NCI-H2029 (cell line): ENCODE data around the gene MRAS.
"Not testable (repeated sequence)": the region's sequence is repeated elsewhere in the genome, so short reads cannot be mapped to it uniquely, and the experiment has no call there.

Experiments
- DNase-seq: peaks from one replicate; lab custom pipeline; 2025; lab: John Stamatoyannopoulos, UW

Gene MRAS

GRCh38 chr3:138418601-138419206 is 70.3 kb downstream of the MRAS start:
- peak; percentile 40 for DNase-seq

DNA sequence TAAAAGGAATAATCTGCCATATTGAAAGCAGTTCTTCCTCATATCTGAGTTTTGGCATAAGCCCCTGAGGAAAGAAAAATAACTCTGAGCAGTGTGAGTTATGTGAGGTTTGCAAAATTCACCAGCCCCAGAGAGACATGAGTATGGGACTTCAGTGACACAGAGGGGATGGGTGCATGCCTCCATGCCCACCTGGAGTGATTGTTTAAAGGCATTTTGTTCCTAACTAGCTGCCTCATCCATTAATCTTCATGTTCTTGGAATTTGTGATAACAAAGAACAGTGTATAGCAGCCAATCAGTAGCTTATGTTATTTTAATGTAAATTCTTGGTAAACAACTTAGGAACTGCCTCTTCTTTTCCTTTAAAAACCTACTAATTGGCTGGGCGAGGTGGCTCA is 74.9 kb downstream of the MRAS start:
- DNase-seq: no peak

GRCh38 chr3:138424323-138424722 is 75.9 kb downstream of the MRAS start:
- DNase-seq: no peak

GRCh38 chr3:138426211-138426610 is 77.8 kb downstream of the MRAS start:
- DNase-seq: no peak

GRCh38 chr3:138426754-138427153 is 78.4 kb downstream of the MRAS start:
- not testable (repeated sequence) for DNase-seq

DNA sequence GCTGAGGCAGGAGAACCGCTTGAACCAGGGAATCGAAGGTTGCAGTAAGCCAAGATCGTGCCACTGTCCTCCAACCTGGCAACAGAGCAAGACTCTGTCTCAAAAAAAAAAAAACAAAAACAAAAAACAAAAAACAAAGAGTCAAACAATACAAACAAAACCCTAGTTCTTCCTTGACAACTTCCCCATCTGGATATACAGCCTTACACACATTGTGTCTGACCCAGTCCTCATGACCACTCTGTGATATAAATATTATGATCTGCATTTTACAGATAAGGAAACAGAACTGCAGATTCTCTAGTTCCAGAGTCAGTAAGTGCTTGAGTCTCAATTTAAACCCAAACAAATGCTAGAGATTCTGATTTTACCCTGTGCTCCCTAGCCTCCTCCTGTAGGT is 81.3 kb downstream of the MRAS start:
- no peak for DNase-seq

DNA sequence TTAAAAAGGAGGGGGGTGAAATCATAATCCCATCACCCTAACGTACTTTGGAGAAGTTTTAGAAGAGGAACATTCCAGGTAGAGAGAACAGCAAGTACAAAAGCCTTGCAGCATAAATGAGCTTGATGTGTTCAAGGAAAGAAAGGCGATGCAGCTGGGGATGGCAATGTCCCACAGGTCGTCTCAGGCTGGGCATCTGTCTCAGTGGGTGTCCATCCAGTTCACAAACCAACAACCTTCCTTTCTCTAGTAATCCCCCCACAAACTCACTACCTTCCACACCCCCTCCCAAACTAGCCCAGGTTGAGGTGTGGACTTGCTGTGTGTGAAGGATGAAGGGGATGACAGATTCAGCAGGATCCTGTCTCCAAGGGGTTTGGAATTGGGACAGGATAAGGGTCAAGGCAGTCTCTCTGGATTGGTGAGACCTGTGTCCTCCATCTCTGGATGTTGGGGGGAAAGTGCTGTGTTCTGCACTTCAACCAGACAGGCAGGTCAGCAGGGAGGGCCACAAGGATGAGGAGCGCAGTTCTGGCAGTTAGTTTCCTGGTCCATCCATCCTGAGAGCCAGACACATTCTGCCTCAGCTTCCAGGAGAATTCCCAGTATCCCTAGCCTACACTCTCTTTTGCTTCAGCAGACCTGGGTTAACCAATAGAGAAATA is 84.3 kb downstream of the MRAS start:
- DNase-seq: no peak

DNA sequence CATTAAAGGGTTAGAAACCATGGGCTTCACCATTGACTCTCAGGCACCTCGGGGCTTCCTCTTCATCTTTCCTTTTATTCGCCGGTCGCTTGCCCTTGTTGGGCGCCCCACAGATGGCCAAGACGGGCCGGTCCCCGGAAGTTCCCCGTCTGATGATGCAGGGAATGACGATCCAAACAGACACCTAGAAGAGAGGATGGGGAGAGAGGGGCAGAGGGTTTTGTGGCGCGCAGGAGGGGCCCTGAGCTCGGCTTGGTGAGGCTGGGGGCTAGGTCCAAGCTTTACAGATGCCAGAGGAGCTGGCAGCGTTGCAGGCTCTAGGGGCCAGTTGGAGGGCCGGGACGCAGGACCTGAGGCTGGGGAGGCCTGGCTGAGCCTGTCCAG is 85.5 kb downstream of the MRAS start:
- no peak for DNase-seq

DNA sequence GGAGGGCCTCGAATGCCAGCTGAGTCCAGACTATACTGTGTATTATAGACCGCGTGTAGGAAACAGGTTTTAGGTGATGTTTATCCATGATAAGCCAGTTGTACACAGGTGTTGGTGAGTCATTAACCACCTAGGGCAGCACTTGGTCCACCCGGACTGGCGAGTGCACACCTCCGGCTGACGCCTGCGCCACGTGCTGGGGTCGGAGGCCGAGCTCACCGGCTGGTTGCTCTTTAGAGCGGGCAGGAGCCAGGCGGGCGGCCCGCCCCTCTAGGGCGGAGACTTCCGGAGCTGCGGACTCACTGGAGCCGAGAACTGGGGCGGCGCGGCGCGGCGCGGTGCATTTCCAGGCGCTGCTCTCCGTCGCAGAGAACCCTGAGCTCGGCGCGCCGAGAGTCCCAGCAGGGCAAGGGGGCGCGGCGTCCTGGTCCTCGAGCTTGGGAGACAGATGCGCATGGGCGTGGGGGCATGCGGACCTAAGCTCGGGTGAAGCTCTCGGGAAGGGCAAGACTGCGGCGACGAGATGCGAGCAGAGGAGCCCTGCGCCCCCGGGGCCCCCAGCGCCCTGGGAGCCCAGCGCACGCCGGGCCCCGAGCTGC is 86.0 kb downstream of the MRAS start, which contains the start of gene ESYT3:
TSS of gene ESYT3 (plus strand) at position 341 of the 599 bp plus-strand sequence. CDS start at position 524, 183 bp downstream.
- DNase-seq: peak; percentile 52

- DNase-seq: no peak
These were observed 86.7 kb downstream of the MRAS start for GRCh38 chr3:138434875-138435772.

GRCh38 chr3:138435840-138436239 is 87.5 kb downstream of the MRAS start:
- no peak for DNase-seq

GRCh38 chr3:138437281-138437680 is 88.9 kb downstream of the MRAS start:
- DNase-seq: no peak

DNA sequence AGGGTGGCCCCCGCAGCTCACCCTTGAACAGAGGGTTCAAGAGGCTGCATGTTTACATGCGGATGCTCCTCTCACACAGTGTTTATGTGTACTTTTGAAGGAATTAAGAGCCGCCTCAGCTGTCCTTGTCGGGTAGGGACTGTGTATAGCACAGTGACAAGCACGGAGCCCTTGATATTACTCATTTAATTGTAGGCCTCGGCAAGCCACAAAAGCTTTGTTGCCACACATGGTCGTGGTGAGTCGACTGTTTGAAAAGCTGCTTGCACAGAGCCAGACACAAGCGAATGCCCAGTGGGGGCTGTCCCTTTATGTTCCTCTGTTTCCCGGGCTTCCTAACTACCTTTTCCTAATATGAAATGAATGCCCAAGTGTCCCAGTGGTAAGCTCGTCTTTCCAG is 90.5 kb downstream of the MRAS start:
- DNase-seq: no peak

- DNase-seq: no peak
These were observed 91.3 kb downstream of the MRAS start for GRCh38 chr3:138439646-138440045.

GRCh38 chr3:138440121-138440521 is 91.7 kb downstream of the MRAS start:
- DNase-seq: peak; percentile 87

GRCh38 chr3:138440596-138440995 is 92.2 kb downstream of the MRAS start:
- no peak for DNase-seq

DNA sequence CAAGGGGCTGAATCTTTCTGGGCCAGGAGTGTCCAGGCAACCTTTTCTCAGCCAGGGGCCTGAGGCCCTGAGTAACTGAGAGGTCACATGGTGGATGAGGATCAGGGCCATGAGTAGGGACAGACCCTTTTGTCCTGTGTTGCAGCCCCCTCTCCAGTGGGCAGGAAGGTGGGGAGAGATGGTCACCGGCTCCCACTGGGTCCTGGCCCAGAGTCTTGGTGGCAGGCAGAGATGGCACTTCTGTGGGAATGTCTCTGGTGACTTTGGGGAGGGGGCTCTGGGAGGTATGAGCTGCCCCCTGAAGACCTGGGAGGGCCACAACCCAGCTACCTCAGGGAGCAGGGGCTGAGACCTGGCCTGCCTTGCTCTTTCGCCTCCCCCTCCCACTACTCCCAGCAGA is 92.9 kb downstream of the MRAS start:
- no peak for DNase-seq

GRCh38 chr3:138441742-138442141 is 93.4 kb downstream of the MRAS start:
- no peak for DNase-seq

GRCh38 chr3:138442433-138442832 is 94.1 kb downstream of the MRAS start:
- DNase-seq: no peak

- no peak for DNase-seq
These were observed 94.7 kb downstream of the MRAS start for GRCh38 chr3:138443091-138443490.

DNA sequence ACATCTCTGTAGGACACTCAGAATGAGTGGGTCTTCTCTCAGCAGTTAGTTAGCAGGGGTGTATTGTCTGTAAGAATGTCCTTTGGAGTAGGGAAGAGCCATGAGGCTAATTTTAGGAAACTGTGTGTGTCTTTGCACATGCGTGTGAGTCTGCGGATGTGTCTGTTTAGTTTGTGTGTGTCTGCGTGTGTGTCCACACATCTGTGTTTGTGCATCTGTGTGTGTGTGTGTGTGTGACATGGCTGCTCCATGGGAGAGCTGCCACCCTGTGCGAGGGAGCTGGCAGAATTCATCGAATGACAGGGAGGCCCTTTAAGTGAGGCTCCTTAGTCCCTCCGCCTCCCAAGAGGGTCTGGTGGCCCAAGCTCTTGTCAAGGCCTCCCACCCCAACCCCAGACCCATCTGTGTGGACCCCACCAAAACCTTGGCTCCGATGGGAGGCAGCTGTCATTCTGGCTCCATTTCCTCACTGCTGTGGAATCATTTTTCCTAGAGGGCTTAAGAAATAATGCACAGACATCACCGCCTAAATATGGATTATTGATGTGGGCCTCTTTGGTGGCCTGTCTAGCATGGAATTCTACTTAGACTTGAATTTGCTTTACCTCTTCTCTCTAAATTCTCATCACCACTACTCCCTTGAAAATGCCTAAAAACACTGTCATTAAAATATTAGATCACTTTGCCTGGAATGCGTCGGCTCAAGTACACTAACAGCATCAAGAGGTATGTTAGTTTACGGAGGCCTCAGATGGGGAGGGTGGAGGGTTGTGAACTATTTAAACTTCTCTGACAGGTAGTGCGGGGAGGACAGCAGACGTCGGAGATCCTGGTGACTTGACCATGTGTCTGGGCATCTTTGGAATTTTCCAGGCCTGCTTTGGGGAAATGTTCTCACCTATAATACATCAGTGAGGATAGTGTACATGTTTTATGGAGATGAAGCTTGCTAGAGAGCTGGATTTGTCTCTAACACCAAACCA is 95.4 kb downstream of the MRAS start:
- DNase-seq: no peak
